Endometrial microvascular endothelial cells (primary cell): ENCODE results near the gene CPSF4L. TPM values are rescaled to one million over a fixed set of nuclear protein-coding genes. Genes with fewer than 3 reads are reported as not detected.
"Not testable (repeated sequence)": the region's sequence is repeated elsewhere in the genome, so short reads cannot be mapped to it uniquely, and the experiment has no call there.

Experiments
- in situ Hi-C: cut with HindIII; loops from 2 replicates; pipeline ENCODE4 v1.10.0; 2017; ENCODE audit warnings: low sequenced_read_pairs, low pct_unique_long_range_greater_than_20kb; ENCODE audit errors: inconsistent ontology term
- total RNA-seq: library from RNA; depleted of rRNA; stranded (reverse); fragments of >200 nt; gene quantifications from one replicate; pipeline ENCODE4 v1.2.3, GENCODE V29; 2015; ENCODE audit errors: inconsistent ontology term

CPSF4L gene
- total RNA-seq, 1 donor from 2014 or later: not detected

GRCh38 chr17:73274490-73274889 is 12.8 kb upstream of the CPSF4L start:
- in situ Hi-C loops: no loop called here

- in situ Hi-C loops: no loop called here
These were observed 11.2 kb upstream of the CPSF4L start for GRCh38 chr17:73272906-73273218.

- in situ Hi-C loops: no loop called here
These were observed 9.4 kb upstream of the CPSF4L start for GRCh38 chr17:73271072-73271471.

- in situ Hi-C loops: no loop called here
These were observed 8.1 kb upstream of the CPSF4L start for GRCh38 chr17:73269791-73270190.

- in situ Hi-C loops: no loop called here
These were observed 7.6 kb upstream of the CPSF4L start for GRCh38 chr17:73269329-73269615.

- in situ Hi-C loops: no loop called here
These were observed 7.1 kb upstream of the CPSF4L start for GRCh38 chr17:73268582-73269328.

GRCh38 chr17:73267648-73268537 is 6.2 kb upstream of the CPSF4L start:
- in situ Hi-C loops: no loop called here

GRCh38 chr17:73266796-73267195 is 5.1 kb upstream of the CPSF4L start:
- in situ Hi-C loops: no loop called here

- in situ Hi-C loops: no loop called here
These were observed 4.3 kb upstream of the CPSF4L start for GRCh38 chr17:73265646-73266640.

GRCh38 chr17:73264448-73264847 is 2.8 kb upstream of the CPSF4L start:
- in situ Hi-C loops: not testable (repeated sequence)

- in situ Hi-C loops: no loop called here
These were observed 1.3 kb upstream of the CPSF4L start for GRCh38 chr17:73262676-73263642.

GRCh38 chr17:73261952-73262675 is 434 bp upstream of the CPSF4L start:
- in situ Hi-C loops: no loop called here

GRCh38 chr17:73257516-73257915 is 4.2 kb downstream of the CPSF4L start:
- in situ Hi-C loops: no loop called here

- in situ Hi-C loops: no loop called here
These were observed 5.5 kb downstream of the CPSF4L start for GRCh38 chr17:73256220-73256619.

- in situ Hi-C loops: no loop called here
These were observed 6.0 kb downstream of the CPSF4L start for GRCh38 chr17:73255671-73256181.

GRCh38 chr17:73251871-73252270 is 9.8 kb downstream of the CPSF4L start:
- in situ Hi-C loops: no loop called here

GRCh38 chr17:73250851-73251640 is 10.6 kb downstream of the CPSF4L start:
- in situ Hi-C loops: no loop called here
